Measurements from ENCODE around the gene MYMK. TPM values are rescaled to one million over a fixed set of nuclear protein-coding genes. Genes with fewer than 3 reads are reported as not detected.
A peak's percentile ranks its signal among the peaks of the same experiment; 100 is the strongest.

The MYMK gene
- polyA plus RNA-seq, 1 donor: 0.13 TPM

GRCh38 chr9:133483611-133484010, 41.1 kb downstream of the MYMK start:
- H3K27me3 ChIP-seq (ENCODE audit: control insufficient read depth, insufficient read depth, low read length): peaks cover 28% of the 10 kb centered on the region
- peaks cover 4% of the 10 kb centered on the region for H3K4me1 ChIP-seq (ENCODE audit: control insufficient read depth, insufficient read depth, low read length)
- peaks cover 2% of the 10 kb centered on the region for H3K9me3 ChIP-seq (ENCODE audit: control insufficient read depth, low read depth, low read length)
- no peaks in the 10 kb centered on the region for H3K36me3 ChIP-seq (ENCODE audit: control insufficient read depth, insufficient read depth, low read length)
- no peak for DNase-seq
- H3K27ac ChIP-seq (ENCODE audit: low read length): no peak overlapping the region
- WGBS (ENCODE audit: insufficient coverage, low lambda C conversion rate): no CpG with 5 or more reads among the region's 9 CpGs
- no peak overlapping the region for H3K4me3 ChIP-seq (ENCODE audit: low read length)

- Histone ChIP-seq H3K36me3 (ENCODE audit: control insufficient read depth, insufficient read depth, low read length) (no peaks in the 10 kb centered on the region), H3K4me1 (ENCODE audit: control insufficient read depth, insufficient read depth, low read length) (no peaks in the 10 kb centered on the region), H3K4me3 (ENCODE audit: low read length) (peak within 1 kb of the TSS; percentile 30), H3K27me3 (ENCODE audit: control insufficient read depth, insufficient read depth, low read length) (peaks cover 39% of the 10 kb centered on the region), H3K9me3 (ENCODE audit: control insufficient read depth, low read depth, low read length) (peaks cover 2% of the 10 kb centered on the region), H3K27ac (ENCODE audit: low read length) (no peak within 1 kb of the TSS)
- DNase-seq: peak; percentile 61 to 65
- no CpG with 5 or more reads among the region's 84 CpGs for WGBS (ENCODE audit: insufficient coverage, low lambda C conversion rate)
These were observed 45.7 kb downstream of the MYMK start, which contains the start of gene SLC2A6 for GRCh38 chr9:133478851-133479711. TSS of gene SLC2A6 (minus strand) at chr9:133479099. CDS start at chr9:133479059, 40 bp downstream.

- Histone ChIP-seq H3K27ac (ENCODE audit: low read length) (no peak overlapping the region), H3K27me3 (ENCODE audit: control insufficient read depth, insufficient read depth, low read length) (peaks cover 39% of the 10 kb centered on the region), H3K4me3 (ENCODE audit: low read length) (peak overlapping the region; percentile 24), H3K36me3 (ENCODE audit: control insufficient read depth, insufficient read depth, low read length) (no peaks in the 10 kb centered on the region), H3K4me1 (ENCODE audit: control insufficient read depth, insufficient read depth, low read length) (no peaks in the 10 kb centered on the region), H3K9me3 (ENCODE audit: control insufficient read depth, low read depth, low read length) (peaks cover 2% of the 10 kb centered on the region)
- WGBS (ENCODE audit: insufficient coverage, low lambda C conversion rate): no CpG with 5 or more reads among the region's 17 CpGs
- no peak for DNase-seq
These were observed 46.5 kb downstream of the MYMK start for GRCh38 chr9:133477992-133478850.

- H3K36me3 ChIP-seq (ENCODE audit: control insufficient read depth, insufficient read depth, low read length): no peaks in the 10 kb centered on the region
- WGBS (ENCODE audit: insufficient coverage, low lambda C conversion rate): no CpG with 5 or more reads among the region's 4 CpGs
- H3K4me1 ChIP-seq (ENCODE audit: control insufficient read depth, insufficient read depth, low read length): no peaks in the 10 kb centered on the region
These were observed 47.3 kb downstream of the MYMK start for GRCh38 chr9:133477461-133477860.

GRCh38 chr9:133476941-133477340, 47.8 kb downstream of the MYMK start:
- Histone ChIP-seq H3K27me3 (ENCODE audit: control insufficient read depth, insufficient read depth, low read length) (peaks cover 32% of the 10 kb centered on the region), H3K4me3 (ENCODE audit: low read length) (no peak overlapping the region), H3K36me3 (ENCODE audit: control insufficient read depth, insufficient read depth, low read length) (no peaks in the 10 kb centered on the region), H3K27ac (ENCODE audit: low read length) (no peak overlapping the region), H3K9me3 (ENCODE audit: control insufficient read depth, low read depth, low read length) (peaks cover 5% of the 10 kb centered on the region), H3K4me1 (ENCODE audit: control insufficient read depth, insufficient read depth, low read length) (no peaks in the 10 kb centered on the region)
- DNase-seq: no peak
- no CpG with 5 or more reads among the region's 21 CpGs for WGBS (ENCODE audit: insufficient coverage, low lambda C conversion rate)

More at GRCh38 chr9:133477461-133477860, 47.3 kb downstream of the MYMK start:
- Histone ChIP-seq H3K4me3 (ENCODE audit: low read length) (no peak overlapping the region), H3K27ac (ENCODE audit: low read length) (no peak overlapping the region), H3K9me3 (ENCODE audit: control insufficient read depth, low read depth, low read length) (peaks cover 2% of the 10 kb centered on the region), H3K27me3 (ENCODE audit: control insufficient read depth, insufficient read depth, low read length) (peaks cover 36% of the 10 kb centered on the region)
- DNase-seq: no peak

GRCh38 chr9:133476036-133476931, 48.5 kb downstream of the MYMK start:
- H3K9me3 ChIP-seq (ENCODE audit: control insufficient read depth, low read depth, low read length): peaks cover 5% of the 10 kb centered on the region
- no peak overlapping the region for H3K27ac ChIP-seq (ENCODE audit: low read length)
- H3K27me3 ChIP-seq (ENCODE audit: control insufficient read depth, insufficient read depth, low read length): peaks cover 32% of the 10 kb centered on the region
- H3K36me3 ChIP-seq (ENCODE audit: control insufficient read depth, insufficient read depth, low read length): no peaks in the 10 kb centered on the region
- no CpG with 5 or more reads among the region's 27 CpGs for WGBS (ENCODE audit: insufficient coverage, low lambda C conversion rate)
- H3K4me1 ChIP-seq (ENCODE audit: control insufficient read depth, insufficient read depth, low read length): no peaks in the 10 kb centered on the region
- H3K4me3 ChIP-seq (ENCODE audit: low read length): no peak overlapping the region
- DNase-seq: no peak

- Histone ChIP-seq H3K27me3 (ENCODE audit: control insufficient read depth, insufficient read depth, low read length) (peaks cover 25% of the 10 kb centered on the region), H3K36me3 (ENCODE audit: control insufficient read depth, insufficient read depth, low read length) (no peaks in the 10 kb centered on the region), H3K27ac (ENCODE audit: low read length) (no peak overlapping the region), H3K9me3 (ENCODE audit: control insufficient read depth, low read depth, low read length) (peaks cover 5% of the 10 kb centered on the region), H3K4me1 (ENCODE audit: control insufficient read depth, insufficient read depth, low read length) (no peaks in the 10 kb centered on the region), H3K4me3 (ENCODE audit: low read length) (no peak overlapping the region)
- no CpG with 5 or more reads among the region's 27 CpGs for WGBS (ENCODE audit: insufficient coverage, low lambda C conversion rate)
- no peak for DNase-seq
These were observed 49.3 kb downstream of the MYMK start for GRCh38 chr9:133475292-133476012.

- no peaks in the 10 kb centered on the region for H3K4me1 ChIP-seq (ENCODE audit: control insufficient read depth, insufficient read depth, low read length)
- no peak overlapping the region for H3K4me3 ChIP-seq (ENCODE audit: low read length)
- no peak overlapping the region for H3K27ac ChIP-seq (ENCODE audit: low read length)
These were observed 49.9 kb downstream of the MYMK start for GRCh38 chr9:133474853-133475252.

GRCh38 chr9:133474215-133474614, 50.5 kb downstream of the MYMK start:
- 40% methylated on average over 1 of the region's 5 CpGs for WGBS (ENCODE audit: insufficient coverage, low lambda C conversion rate)
- H3K4me3 ChIP-seq (ENCODE audit: low read length): no peak overlapping the region
- peaks cover 5% of the 10 kb centered on the region for H3K9me3 ChIP-seq (ENCODE audit: control insufficient read depth, low read depth, low read length)
- peaks cover 6% of the 10 kb centered on the region for H3K36me3 ChIP-seq (ENCODE audit: control insufficient read depth, insufficient read depth, low read length)
- no peaks in the 10 kb centered on the region for H3K4me1 ChIP-seq (ENCODE audit: control insufficient read depth, insufficient read depth, low read length)
- H3K27ac ChIP-seq (ENCODE audit: low read length): no peak overlapping the region
- no peak for DNase-seq
- peaks cover 15% of the 10 kb centered on the region for H3K27me3 ChIP-seq (ENCODE audit: control insufficient read depth, insufficient read depth, low read length)

More at GRCh38 chr9:133474853-133475252, 49.9 kb downstream of the MYMK start:
- no peak for DNase-seq
- H3K9me3 ChIP-seq (ENCODE audit: control insufficient read depth, low read depth, low read length): peaks cover 5% of the 10 kb centered on the region
- H3K27me3 ChIP-seq (ENCODE audit: control insufficient read depth, insufficient read depth, low read length): peaks cover 22% of the 10 kb centered on the region
- no CpG with 5 or more reads among the region's 20 CpGs for WGBS (ENCODE audit: insufficient coverage, low lambda C conversion rate)
- peaks cover under 1% of the 10 kb centered on the region for H3K36me3 ChIP-seq (ENCODE audit: control insufficient read depth, insufficient read depth, low read length)
